ENCODE results near the gene OR52I1. TPM values are rescaled to one million over a fixed set of nuclear protein-coding genes. Genes with fewer than 3 reads are reported as not detected.

Gene OR52I1
- total RNA-seq, 1 experiment from 2014 or later = not detected

DNA sequence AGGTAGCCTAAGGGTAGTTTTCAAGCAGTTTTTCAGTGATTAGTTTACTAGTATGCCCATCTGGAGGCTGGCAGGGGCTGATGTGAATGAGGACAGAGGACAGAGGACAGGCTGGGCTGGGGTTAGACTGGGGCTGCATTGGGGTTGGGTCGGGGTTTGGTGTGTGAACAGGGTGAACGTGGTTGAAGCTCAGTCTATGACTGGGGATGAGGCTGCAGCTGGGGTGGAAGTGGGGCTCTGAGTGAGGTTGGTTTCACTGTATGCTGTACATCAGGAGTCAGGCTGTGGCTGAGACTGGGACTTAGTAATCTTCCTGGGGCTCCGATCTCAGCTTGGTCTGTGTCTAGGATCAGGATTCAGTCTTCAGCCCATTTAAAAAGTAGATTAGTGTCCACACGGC is 50.4 kb downstream of the OR52I1 start:
- H3K4me1 ChIP-seq (ENCODE audit: control insufficient read depth in 1 of 2, insufficient read depth in 2 of 2, low read length in 2 of 2) = no peaks in the 10 kb centered on the region
- intact Hi-C loops (cut with micrococcal nuclease) = no loop called here
- no peaks in the 10 kb centered on the region for H4K20me1 ChIP-seq (ENCODE audit: insufficient read depth)
- no peaks in the 10 kb centered on the region for H3K79me2 ChIP-seq (ENCODE audit: insufficient read depth, low read length)
- no peak overlapping the region for H2AFZ ChIP-seq (ENCODE audit: low read depth, low read length, poor library complexity, severe bottlenecking)
- BruUV-seq (replicated peaks) = no TSS peak
- H3K27me3 ChIP-seq (ENCODE audit: insufficient read depth, low read length) = peaks cover 72% of the 10 kb centered on the region
- H3K36me3 ChIP-seq (ENCODE audit: control insufficient read depth in 1 of 2, insufficient read depth in 2 of 2, low read length in 2 of 2) = no peaks in the 10 kb centered on the region
- ChIA-PET CTCF (no interaction called here), RAD21 (ENCODE audit: low non-redundant PET in 1 of 2, low total read pairs in 2 of 2, uncharacterized antibody in 2 of 2, unreplicated experiment in 2 of 2) (no interaction called here), POLR2A (no interaction called here)
- TF ChIP-seq JUND (IDR thresholded peaks at IDR 0.05) = no peak
- TF ChIP-seq CEBPB (IDR thresholded peaks at IDR 0.05; ENCODE audit: low read depth) = no peak
- TF ChIP-seq POLR2AphosphoS5 (IDR thresholded peaks at IDR 0.05; ENCODE audit: low read depth, low read length) = no peak
- TF ChIP-seq, protein P1, sequence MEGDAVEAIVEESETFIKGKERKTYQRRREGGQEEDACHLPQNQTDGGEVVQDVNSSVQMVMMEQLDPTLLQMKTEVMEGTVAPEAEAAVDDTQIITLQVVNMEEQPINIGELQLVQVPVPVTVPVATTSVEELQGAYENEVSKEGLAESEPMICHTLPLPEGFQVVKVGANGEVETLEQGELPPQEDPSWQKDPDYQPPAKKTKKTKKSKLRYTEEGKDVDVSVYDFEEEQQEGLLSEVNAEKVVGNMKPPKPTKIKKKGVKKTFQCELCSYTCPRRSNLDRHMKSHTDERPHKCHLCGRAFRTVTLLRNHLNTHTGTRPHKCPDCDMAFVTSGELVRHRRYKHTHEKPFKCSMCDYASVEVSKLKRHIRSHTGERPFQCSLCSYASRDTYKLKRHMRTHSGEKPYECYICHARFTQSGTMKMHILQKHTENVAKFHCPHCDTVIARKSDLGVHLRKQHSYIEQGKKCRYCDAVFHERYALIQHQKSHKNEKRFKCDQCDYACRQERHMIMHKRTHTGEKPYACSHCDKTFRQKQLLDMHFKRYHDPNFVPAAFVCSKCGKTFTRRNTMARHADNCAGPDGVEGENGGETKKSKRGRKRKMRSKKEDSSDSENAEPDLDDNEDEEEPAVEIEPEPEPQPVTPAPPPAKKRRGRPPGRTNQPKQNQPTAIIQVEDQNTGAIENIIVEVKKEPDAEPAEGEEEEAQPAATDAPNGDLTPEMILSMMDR (IDR thresholded peaks at IDR 0.05 in 2 of 3, conservative IDR thresholded peaks at IDR 0.05 in 1 of 3; ENCODE audit: borderline replicate concordance in 1 of 3, insufficient read depth in 1 of 3, low read depth in 2 of 3, low read length in 2 of 3) = no peak
- no peak for TF ChIP-seq FOSL1 (IDR thresholded peaks at IDR 0.05; ENCODE audit: low read depth)
- TF ChIP-seq ELF1 (IDR thresholded peaks at IDR 0.05; ENCODE audit: borderline replicate concordance, low read depth) = no peak
- no peak for TF ChIP-seq RAD21 (IDR thresholded peaks at IDR 0.05; ENCODE audit: low read depth)
- TF ChIP-seq SIN3A (IDR thresholded peaks at IDR 0.05; ENCODE audit: low read depth) = no peak
- no peak overlapping the region for H3K9ac ChIP-seq (ENCODE audit: low read length)
- ATAC-seq (no peak), DNase-seq (ENCODE audit: low read depth, low spot score) (no peak)
- no peaks in the 10 kb centered on the region for H3K9me3 ChIP-seq (ENCODE audit: control insufficient read depth in 1 of 2, insufficient read depth in 1 of 2, low read depth in 1 of 2, low read length in 2 of 2)
- no peak overlapping the region for H3K4me3 ChIP-seq (replicated peaks in 1 of 2; ENCODE audit: low read depth in 1 of 2, low read length in 2 of 2)
- H3K4me2 ChIP-seq (ENCODE audit: low read length) = no peak overlapping the region
- H3K9me2 ChIP-seq (ENCODE audit: insufficient read depth) = no peaks in the 10 kb centered on the region
- no peak overlapping the region for H3K27ac ChIP-seq (ENCODE audit: low read depth, low read length)

Other genes with a start within 250 kb of the OR52I1 start
- not detected for gene OR52B4, start 225.7 kb upstream of the OR52I1 start, total RNA-seq (2021; ENCODE audit: unreplicated experiment)
- 7.6 TPM for gene TRIM21, start 200.3 kb upstream of the OR52I1 start, total RNA-seq (2021; ENCODE audit: unreplicated experiment)
- gene OR52K2, start 144.7 kb upstream of the OR52I1 start, total RNA-seq (2021; ENCODE audit: unreplicated experiment) = not detected
- not detected for gene OR52K1, start 111.4 kb upstream of the OR52I1 start, total RNA-seq (2021; ENCODE audit: unreplicated experiment)
- gene OR52M1, start 48.8 kb upstream of the OR52I1 start, total RNA-seq (2021; ENCODE audit: unreplicated experiment) = not detected
- gene OR52I2, start 12.3 kb upstream of the OR52I1 start, total RNA-seq (2021; ENCODE audit: unreplicated experiment) = not detected
- 8.3 TPM for gene TRIM68, start 14.2 kb downstream of the OR52I1 start, total RNA-seq (2021; ENCODE audit: unreplicated experiment)
- not detected for gene OR51D1, start 43.4 kb downstream of the OR52I1 start, total RNA-seq (2021; ENCODE audit: unreplicated experiment)
- not detected for gene OR51E1, start 49.9 kb downstream of the OR52I1 start, total RNA-seq (2021; ENCODE audit: unreplicated experiment)
- not detected for gene OR51E2, start 103.8 kb downstream of the OR52I1 start, total RNA-seq (2021; ENCODE audit: unreplicated experiment)
- gene MMP26, start 110.7 kb downstream of the OR52I1 start, total RNA-seq (2021; ENCODE audit: unreplicated experiment) = not detected
- gene OR51F1, start 175.9 kb downstream of the OR52I1 start, total RNA-seq (2021; ENCODE audit: unreplicated experiment) = not detected
- gene OR52R1, start 210.3 kb downstream of the OR52I1 start, total RNA-seq (2021; ENCODE audit: unreplicated experiment) = not detected
- gene OR51F2, start 227.3 kb downstream of the OR52I1 start, total RNA-seq (2021; ENCODE audit: unreplicated experiment) = not detected

All from HCT116 (cell line).